Vein endothelial cell (primary cell): ENCODE results near the gene SYCE3. TPM values are rescaled to one million over a fixed set of nuclear protein-coding genes. Genes with fewer than 3 reads are reported as not detected.

Source experiments
- total RNA-seq: library from RNA; depleted of rRNA; stranded (reverse); fragments of >200 nt; gene quantifications from 2 replicates; pipeline ENCODE4 v1.2.3, GENCODE V29; 2012

The SYCE3 gene, protein sequence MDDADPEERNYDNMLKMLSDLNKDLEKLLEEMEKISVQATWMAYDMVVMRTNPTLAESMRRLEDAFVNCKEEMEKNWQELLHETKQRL
- not detected in 2 replicates for total RNA-seq

DNA sequence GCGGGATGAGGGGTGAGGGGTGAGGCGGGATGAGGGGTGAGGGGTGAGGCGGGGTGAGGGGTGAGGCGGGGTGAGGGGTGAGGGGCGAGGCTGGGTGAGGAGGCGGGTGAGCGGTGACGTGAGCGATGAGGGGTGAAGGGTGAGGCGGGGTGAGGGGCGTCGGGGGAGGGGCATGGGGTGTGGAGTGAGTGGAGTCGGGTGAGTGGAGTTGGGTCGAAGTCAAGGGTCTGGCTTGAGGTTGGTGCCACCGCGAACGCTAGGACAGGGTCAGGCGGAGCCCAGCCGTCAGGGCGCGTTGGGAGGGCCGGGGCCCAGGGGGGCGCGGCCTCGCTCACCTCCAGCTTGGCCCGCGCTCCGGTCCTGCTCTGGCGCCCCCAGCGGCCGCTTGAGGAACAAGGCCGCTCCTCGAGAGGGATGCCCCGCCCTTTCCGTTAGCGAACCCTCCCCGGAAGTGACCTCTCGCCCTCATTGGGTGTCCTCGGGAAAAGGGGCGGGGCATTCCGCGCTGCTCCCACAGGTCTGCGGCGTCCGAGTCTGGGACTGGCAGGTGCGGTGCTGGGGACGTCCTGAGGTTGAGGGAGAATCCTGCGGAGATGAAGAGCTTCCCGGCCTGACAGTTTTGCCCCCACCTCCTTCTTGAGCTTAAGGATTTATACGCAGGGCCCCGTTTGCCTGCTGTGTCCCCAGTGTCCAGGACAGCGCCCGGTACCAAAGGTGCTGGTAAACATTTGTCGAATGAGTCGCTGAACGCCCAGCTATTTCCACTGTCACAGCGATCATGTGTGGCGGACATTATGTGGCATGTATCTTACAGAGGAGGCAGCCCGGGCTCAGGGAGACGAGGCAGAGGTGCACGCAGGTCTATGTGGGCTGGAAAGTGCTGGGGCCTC is at the start of gene SYCE3:
Gene SYCE3, minus strand, starts transcription at position 397 of the 890 bp plus-strand sequence. CDS start 6,514 bp downstream, outside the sequence.

DNA sequence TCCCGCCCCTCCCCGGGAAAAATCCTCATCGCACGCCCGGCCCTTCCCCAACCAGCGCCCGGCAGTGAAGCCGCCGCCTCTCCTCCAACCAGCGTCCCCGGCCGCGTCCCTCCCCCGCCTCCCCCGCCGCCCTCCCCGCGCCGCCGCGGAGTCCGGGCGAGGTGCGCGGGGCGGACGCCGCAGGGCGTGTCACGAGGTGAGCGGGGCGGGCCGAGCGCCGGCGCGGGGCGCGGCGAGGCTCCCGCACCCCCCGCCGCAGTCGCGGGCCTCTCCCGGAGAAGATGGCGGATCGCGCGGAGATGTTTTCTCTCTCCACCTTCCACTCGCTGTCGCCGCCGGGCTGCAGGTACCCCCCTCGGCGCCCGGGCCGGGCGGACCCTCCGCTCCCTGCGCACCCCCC is 37.8 kb upstream of the SYCE3 start, which contains the start of gene MAPK8IP2:
Gene MAPK8IP2, plus strand, starts transcription at position 256 of the 400 bp plus-strand sequence. Its CDS starts 26 bp downstream, at position 282.

DNA sequence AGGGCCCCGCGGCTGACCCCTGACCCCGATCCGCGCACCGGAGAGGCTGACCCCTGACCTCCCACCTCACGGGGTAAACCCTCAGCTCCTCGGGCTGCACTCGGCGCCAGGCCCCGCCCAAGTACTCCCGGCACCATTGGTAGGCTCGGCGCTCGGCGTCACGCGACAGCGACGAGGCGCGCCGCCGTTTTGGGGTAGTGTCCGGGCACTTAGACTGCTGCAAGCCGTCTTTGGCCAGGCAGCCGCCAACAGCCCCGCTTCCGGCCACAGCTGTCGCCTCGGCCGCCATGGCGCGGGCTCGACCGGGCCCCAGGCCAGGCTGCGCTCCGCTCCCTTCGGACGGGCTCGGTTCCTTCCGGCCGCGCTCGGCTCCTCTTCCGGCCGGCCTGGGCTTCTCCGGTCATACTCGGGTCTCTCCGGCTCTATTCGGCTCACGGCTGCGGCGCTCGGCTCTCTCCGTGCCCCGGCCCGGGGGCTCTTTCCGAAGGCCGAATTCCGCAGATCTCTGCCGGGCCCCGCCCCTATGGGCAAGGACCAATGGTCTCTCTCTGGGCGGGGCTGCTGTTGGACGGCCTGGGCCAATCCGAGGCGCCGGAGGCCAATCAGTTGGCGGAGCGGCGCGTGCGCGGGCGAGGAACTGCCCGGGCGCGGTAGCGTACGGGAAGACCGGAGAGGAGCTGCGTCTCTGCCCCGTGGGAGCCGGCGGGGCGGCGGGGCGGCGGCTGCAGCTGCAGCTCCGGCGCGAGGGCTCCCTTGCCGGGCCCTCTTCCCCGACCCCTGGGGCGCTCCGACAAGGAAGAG is 20.0 kb upstream of the SYCE3 start, which contains the start of gene CHKB:
Gene CHKB, minus strand, starts transcription at position 357 of the 801 bp plus-strand sequence. Its CDS starts 68 bp downstream, at position 289.

DNA sequence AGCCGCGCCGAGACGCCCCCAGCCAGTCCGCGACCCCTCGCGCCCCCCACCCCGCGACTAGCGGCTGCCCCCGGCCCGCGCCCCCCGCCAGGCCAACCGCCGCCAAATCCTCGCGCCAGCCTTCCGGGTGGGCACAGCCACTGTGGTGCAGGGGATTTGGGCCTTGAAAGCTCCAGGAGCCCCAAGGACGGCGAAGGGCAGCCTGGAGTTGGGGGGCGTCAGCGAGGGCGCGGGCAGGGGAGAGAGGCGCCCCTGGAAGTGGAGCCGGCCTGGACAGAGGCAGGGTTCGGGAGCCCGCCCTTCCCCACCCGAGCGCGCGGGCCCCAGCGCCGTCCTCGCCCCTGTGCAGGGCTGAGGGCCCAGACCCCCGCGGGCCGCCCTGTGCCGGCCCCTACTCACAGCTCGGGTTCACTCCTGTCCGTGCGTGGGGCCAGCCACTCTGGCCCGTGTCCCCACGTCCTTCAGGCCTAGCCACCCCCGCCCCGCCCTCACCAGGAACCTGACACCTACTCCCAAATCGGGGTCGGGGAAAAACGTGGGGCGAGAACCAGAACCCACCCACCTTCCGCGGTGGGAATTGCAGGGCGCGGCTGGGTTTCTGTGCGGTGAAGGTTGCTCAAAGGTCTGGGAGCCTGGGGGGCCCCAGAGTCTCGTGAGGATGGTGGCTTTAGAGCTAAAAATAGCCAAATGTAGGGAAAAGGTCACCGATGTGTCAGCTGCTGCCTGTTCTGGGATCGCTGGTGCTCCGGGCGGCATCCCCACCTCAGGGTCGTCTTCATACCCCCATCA is 15.5 kb upstream of the SYCE3 start, which contains the start of gene CPT1B:
Gene CPT1B, minus strand, starts transcription at position 441 of the 789 bp plus-strand sequence. CDS start 512 bp downstream, outside the sequence.

DNA sequence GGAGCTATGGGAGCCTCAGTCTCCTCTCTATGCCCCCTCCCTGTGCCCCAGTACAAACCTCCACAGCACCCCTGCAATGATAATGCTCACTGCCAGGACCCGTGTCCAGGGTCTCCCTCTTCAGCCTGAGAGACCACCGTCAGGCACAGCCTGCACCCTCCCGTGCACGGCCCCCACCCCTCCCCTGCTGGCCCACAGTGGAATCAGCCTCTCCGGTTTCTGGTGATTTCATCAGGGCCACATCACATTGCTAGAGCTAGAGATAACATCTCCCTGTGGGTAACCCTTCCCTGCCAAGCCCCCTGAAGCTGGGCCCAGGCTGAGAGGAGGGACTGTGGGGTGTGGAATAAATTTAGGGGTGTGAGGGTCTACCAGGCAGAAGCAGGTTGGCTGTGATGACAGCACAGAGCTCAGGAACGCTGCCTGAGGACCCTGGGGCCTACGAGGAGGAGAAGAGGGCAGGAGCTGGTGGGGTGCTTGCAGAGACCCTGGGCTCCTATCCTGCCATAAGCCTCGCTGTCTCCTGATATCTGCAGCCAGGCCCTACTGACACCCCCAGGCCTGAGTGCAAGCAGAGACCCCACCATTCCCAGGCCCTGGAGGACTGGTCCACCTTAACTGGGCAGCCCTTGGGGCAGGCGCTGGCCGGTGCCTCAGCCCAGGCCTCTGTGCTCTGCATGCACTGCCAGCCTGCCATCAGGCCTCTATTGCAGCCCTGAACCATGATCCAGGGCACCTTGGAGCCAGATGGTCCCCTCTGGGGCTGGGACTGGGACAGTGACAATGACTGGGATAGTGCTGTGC is 17.0 kb downstream of the SYCE3 start, which contains the start of gene KLHDC7B:
Gene KLHDC7B, plus strand, starts transcription at position 378 of the 804 bp plus-strand sequence. Its CDS starts 345 bp downstream, at position 723.

DNA sequence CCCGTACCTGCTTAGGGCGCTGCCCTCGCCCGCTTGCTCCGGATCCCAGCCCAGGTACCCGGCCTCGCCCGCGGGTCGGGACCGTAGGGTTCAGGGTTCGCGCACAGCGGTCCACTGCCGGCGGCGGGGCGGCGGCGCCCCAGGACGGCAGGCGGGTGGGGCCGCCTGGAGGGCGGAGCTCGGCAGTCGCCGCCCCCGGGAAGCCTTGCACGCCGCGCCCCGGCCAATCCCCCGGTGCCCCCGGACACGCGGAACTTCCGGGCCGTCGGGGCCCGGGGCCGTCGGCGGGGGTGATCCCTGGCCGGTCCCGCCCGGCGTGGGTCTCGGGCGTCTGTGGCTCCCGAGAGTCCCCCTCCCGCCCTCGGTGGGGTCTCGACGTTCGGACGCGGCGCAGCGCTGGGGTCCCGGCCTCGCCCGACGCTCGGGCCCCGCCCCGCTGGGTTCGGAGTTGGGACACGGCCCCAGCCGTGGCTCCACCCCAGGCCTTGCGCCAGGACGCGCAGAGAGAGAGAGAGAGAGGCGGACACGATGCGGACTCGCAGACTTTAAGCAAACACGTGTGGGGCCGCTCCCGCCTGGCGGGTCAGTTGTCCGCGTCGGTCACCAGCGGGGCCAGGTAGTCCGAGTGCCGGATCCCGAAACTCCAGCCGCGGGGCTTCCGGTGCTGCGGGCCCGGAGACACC is 32.7 kb downstream of the SYCE3 start, which contains the start of gene TYMP:
Gene TYMP, minus strand, starts transcription at position 116 of the 683 bp plus-strand sequence. CDS start 303 bp downstream, outside the sequence.

DNA sequence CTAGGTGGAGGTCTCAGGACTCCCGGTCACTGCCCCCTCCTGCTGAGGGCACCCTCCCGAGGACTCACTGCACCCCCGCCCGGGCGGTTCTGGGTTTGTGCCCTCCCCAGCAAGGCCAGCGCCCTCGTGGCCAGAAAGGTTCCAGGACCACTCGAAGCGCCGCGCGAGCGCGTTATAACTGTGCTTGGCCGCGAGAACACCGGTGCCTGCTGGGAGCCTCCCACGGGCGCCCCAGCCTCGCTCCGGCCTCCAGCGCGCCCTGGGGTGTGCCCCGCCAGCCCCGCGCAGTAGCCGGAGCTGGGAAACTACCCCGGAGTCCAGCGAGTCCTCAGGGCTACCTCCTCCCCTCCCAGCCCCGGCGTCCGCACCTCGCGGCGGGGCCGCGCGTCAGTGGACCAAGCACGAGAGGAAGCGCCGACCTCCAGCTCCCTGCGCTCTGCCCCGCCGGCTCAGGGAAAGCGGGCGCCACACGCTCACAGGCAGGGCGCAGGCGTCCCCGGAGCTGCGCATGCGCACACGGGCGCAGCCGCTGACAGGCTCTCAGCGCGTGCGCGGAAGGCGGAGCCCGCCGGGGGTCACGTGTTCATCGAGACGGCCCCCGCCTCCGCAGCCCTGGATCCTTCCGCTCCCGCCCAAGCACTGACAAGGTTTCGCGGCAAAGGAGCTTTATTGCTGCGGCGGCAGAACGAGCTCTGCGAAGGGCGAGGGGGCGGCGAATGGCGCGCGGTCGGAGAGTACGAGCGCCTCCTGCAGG is 37.4 kb downstream of the SYCE3 start, which contains the start of gene SCO2:
Gene SCO2, minus strand, starts transcription at position 495 of the 754 bp plus-strand sequence. CDS start 1,187 bp downstream, outside the sequence.

DNA sequence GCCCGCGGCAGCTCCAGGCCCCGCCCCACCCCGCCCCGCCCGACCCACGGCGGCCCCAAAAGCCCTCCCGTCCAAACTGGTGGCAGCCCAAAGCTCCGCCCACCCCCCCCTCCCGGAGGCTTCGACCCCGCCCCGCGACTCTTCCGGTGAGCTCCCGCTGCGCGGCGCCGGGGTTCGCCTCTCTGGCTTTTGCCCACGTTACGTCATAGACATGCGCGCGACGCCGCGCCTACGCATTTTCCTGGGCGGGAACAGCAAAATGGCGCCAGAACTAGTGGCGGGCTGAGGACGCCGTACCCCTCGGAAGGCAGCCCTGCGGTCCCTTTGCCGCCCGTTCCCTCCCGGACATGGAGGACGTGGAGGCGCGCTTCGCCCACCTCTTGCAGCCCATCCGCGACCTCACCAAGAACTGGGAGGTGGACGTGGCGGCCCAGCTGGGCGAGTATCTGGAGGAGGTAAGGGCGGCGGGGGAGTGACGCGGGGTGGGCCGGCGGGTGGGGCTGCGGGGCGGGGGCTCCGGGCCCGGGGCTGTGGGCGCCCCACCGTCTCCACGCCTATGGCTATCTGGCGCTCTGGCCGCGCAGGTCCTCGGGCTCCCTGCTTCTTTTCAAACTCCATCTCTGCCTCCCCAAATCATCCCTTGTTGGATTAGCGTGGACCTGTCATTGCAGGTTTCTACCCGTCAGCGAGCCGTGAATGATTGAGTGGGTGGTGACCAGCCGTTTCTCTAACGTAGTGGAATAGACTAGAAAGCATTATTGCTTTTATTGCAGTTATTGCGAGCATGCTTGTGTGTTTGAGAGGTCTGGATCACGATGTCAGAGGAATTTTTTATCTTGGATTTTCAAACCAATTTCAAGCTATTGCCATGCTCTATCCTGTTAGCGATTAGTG is 54.5 kb downstream of the SYCE3 start, which contains the start of gene NCAPH2:
Gene NCAPH2, plus strand, starts transcription at position 234 of the 894 bp plus-strand sequence. Its CDS starts 114 bp downstream, at position 348.

DNA sequence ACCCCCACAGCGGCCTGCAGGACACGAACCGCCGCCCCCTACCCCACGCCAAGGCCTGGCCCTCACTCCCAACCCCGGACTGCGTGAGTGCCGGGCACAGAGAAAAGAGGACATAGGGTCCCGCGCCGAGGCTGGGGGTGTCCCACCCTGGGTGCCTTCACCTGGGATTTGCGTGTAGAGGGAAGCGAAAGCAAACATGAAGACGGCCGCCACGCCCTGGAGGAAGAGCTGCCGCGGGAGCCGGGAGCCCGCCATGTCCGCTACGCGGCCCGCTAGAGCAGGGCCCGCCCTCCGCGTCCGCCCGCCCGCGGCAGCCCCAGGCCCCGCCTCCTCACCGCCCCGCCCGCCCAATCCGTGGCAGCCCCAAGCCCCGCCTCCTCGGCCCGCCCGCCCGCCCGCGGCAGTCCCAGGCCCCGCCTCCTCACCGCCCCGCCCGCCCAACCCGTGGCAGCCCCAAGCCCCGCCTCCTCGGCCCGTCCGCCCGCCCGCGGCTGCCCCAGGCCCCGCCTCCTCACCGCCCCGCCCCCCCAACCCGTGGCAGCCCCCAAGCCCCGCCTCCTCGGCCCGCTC is 55.2 kb downstream of the SYCE3 start, which contains the start of gene LMF2:
Gene LMF2, minus strand, starts transcription at position 282 of the 570 bp plus-strand sequence. Its CDS starts 27 bp downstream, at position 255.

Other genes starting within 250 kb of the SYCE3 start
- gene DENND6B, start 235.9 kb downstream of the SYCE3 start, total RNA-seq = 2.1 and 4.2 TPM in 2 replicates
- gene PPP6R2, start 219.6 kb downstream of the SYCE3 start, total RNA-seq = 59.3 and 77.4 TPM in 2 replicates
- gene SBF1, start 87.9 kb downstream of the SYCE3 start, total RNA-seq = 50.7 and 68.9 TPM in 2 replicates
- 0.48 and 0.65 TPM in 2 replicates for gene ADM2, start 81.4 kb downstream of the SYCE3 start, total RNA-seq
- gene MIOX, start 76.1 kb downstream of the SYCE3 start, total RNA-seq = not detected in 2 replicates
- gene LMF2, start 55.2 kb downstream of the SYCE3 start, total RNA-seq = 43.1 and 52.6 TPM in 2 replicates
- gene NCAPH2, start 54.7 kb downstream of the SYCE3 start, total RNA-seq = 27.8 and 31.7 TPM in 2 replicates
- gene SCO2, start 37.3 kb downstream of the SYCE3 start, total RNA-seq = 2.9 and 3.2 TPM in 2 replicates
- gene TYMP, start 32.9 kb downstream of the SYCE3 start, total RNA-seq = 5.5 and 9.5 TPM in 2 replicates
- gene KLHDC7B, start 17.0 kb downstream of the SYCE3 start, total RNA-seq = under 0.01 TPM in 1 of 2 replicates, not detected in the other
- gene CPT1B, start 15.5 kb upstream of the SYCE3 start, total RNA-seq = 2.0 and 2.5 TPM in 2 replicates
- gene CHKB, start 19.9 kb upstream of the SYCE3 start, total RNA-seq = 32.6 and 36.6 TPM in 2 replicates
- 0.10 and 0.33 TPM in 2 replicates for gene MAPK8IP2, start 37.9 kb upstream of the SYCE3 start, total RNA-seq
- gene ARSA, start 65.2 kb upstream of the SYCE3 start, total RNA-seq = 20.8 and 41.5 TPM in 2 replicates
- gene SHANK3, start 109.9 kb upstream of the SYCE3 start, total RNA-seq = 29.8 and 43.8 TPM in 2 replicates
- 0.38 and 1.3 TPM in 2 replicates for gene ACR, start 175.3 kb upstream of the SYCE3 start, total RNA-seq
- gene RABL2B, start 220.7 kb upstream of the SYCE3 start, total RNA-seq = 13.5 and 16.0 TPM in 2 replicates